Right atrium auricular region (tissue), 2 donors: Measurements from ENCODE around the gene ITPR2. TPM values are rescaled to one million over a fixed set of nuclear protein-coding genes. Genes with fewer than 3 reads are reported as not detected.
A peak's percentile ranks its signal among the peaks of the same experiment; 100 is the strongest.

ENCODE experiments used
- DNase-seq: peaks from one replicate; pipeline ENCODE4 v3.0.0-alpha.2; 2019; ENCODE audit warnings: low spot score
- H3K27ac ChIP-seq, 2 donors: fragments of 200-600 bp; sonication (generic); 1 replicate in 1 of 2; 2 replicates in 1 of 2; pipeline ENCODE4 v1.5.1; 2016 to 2019
- H3K27me3 ChIP-seq, 2 donors: fragments of 200-600 bp; sonication (generic); one replicate each; pipeline versions ENCODE4 v1.5.1 to v1.6.0; 2017 to 2019
- H3K36me3 ChIP-seq: fragments of 200-600 bp; sonication (generic); one replicate; pipeline ENCODE4 v1.5.1; 2016
- H3K4me1 ChIP-seq, 2 donors: fragments of 200-600 bp; sonication (generic); one replicate each; pipeline versions ENCODE4 v1.5.1 to v1.6.0; 2017 to 2019
- H3K4me3 ChIP-seq, 2 donors: fragments of 200-600 bp; sonication (generic); 1 replicate in 1 of 2; 2 replicates in 1 of 2; pipeline ENCODE4 v1.5.1; 2017 to 2019; ENCODE audit warnings: mild to moderate bottlenecking in 1 of 2, moderate library complexity in 1 of 2
- H3K9me3 ChIP-seq, 2 donors: fragments of 200-600 bp; sonication (generic); one replicate each; pipeline ENCODE4 v1.5.1; 2019
- total RNA-seq, 2 donors: library from RNA; depleted of rRNA; stranded (reverse); fragments of >200 nt; gene quantifications; one replicate each; pipeline ENCODE4 v1.1.0, GENCODE V29; 2016
- TF ChIP-seq, protein P1 (sequence below), 2 donors: fragments of 200-600 bp; sonication (generic); IDR thresholded peaks; one replicate each; pipeline ENCODE4 v1.5.1; 2019; ENCODE audit warnings: antibody characterized with exemption in 2 of 2

ITPR2 gene
- total RNA-seq, 2 donors from 2014 or later, result 13.0 to 20.7 TPM

GRCh38 chr12:26557326-26557725, 275.7 kb downstream of the ITPR2 start:
- Histone ChIP-seq H3K9me3 (no peaks in the 10 kb centered on the region), H3K27me3 (no peaks in the 10 kb centered on the region), H3K4me3 (no peak overlapping the region), H3K4me1 (no peaks in the 10 kb centered on the region), H3K36me3 (peaks cover 10% of the 10 kb centered on the region), H3K27ac (no peak overlapping the region)
- DNase-seq, result no peak
- TF ChIP-seq, protein P1, sequence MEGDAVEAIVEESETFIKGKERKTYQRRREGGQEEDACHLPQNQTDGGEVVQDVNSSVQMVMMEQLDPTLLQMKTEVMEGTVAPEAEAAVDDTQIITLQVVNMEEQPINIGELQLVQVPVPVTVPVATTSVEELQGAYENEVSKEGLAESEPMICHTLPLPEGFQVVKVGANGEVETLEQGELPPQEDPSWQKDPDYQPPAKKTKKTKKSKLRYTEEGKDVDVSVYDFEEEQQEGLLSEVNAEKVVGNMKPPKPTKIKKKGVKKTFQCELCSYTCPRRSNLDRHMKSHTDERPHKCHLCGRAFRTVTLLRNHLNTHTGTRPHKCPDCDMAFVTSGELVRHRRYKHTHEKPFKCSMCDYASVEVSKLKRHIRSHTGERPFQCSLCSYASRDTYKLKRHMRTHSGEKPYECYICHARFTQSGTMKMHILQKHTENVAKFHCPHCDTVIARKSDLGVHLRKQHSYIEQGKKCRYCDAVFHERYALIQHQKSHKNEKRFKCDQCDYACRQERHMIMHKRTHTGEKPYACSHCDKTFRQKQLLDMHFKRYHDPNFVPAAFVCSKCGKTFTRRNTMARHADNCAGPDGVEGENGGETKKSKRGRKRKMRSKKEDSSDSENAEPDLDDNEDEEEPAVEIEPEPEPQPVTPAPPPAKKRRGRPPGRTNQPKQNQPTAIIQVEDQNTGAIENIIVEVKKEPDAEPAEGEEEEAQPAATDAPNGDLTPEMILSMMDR (IDR thresholded peaks at IDR 0.05), result no peak

GRCh38 chr12:26556916-26557315, 276.1 kb downstream of the ITPR2 start:
- H3K36me3 ChIP-seq, result peaks cover 10% of the 10 kb centered on the region

DNA sequence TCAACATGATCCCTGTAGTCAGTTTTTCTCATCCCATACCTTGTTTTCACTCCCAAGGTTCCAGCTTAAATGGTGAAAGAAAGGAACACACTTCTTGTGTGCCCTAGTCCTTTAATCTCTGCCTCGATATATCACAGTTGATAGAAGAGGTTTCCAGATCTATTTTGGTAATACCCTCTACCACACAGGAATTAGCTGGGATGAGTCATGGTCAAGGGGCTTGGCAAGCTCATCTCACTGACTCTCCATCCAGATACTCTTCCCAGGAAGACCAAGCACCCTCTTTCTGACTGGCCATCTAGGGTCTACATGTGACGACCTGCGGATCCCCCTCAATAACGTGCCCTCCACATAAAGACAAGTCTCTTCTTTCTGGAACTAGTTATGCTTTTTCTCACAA, 277.9 kb downstream of the ITPR2 start:
- Histone ChIP-seq H3K27me3 (no peaks in the 10 kb centered on the region), H3K9me3 (no peaks in the 10 kb centered on the region), H3K4me1 (peaks cover 0 to 8% of the 10 kb centered on the region in 2 donors), H3K27ac (peak overlapping the region in 1 of 2 donors; percentile 15), H3K4me3 (no peak overlapping the region), H3K36me3 (peaks cover 10% of the 10 kb centered on the region)
- DNase-seq, result no peak
- TF ChIP-seq, protein P1 (IDR thresholded peaks at IDR 0.05), result no peak

More at GRCh38 chr12:26556916-26557315, 276.1 kb downstream of the ITPR2 start:
- DNase-seq, result no peak
- Histone ChIP-seq H3K27ac (no peak overlapping the region), H3K9me3 (no peaks in the 10 kb centered on the region), H3K27me3 (no peaks in the 10 kb centered on the region), H3K4me3 (no peak overlapping the region), H3K4me1 (no peaks in the 10 kb centered on the region)
- TF ChIP-seq, protein P1 (IDR thresholded peaks at IDR 0.05), result no peak

- Histone ChIP-seq H3K27ac (peak overlapping the region in 1 of 2 donors; percentile 15), H3K9me3 (no peaks in the 10 kb centered on the region), H3K4me3 (no peak overlapping the region)
Observed at GRCh38 chr12:26554332-26554731, 278.7 kb downstream of the ITPR2 start.

DNA sequence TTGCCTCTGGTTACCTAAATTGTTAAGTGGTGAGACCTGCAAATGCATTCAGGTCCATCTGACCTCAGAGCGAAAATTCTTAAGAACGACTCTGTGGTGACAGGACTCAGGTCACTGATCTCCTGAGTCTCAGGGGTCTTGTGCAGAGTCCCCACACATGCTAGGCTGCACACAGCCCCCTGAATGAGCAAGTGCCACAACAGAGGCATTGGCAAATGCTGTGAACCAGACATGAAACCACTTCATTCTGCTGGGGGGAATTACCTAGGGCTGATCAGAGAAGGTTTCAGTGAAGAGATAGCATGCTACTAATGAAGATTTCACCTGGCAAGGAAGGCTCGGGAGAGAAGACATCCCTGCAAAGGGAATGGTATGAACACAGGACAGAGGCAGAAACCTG, 281.6 kb downstream of the ITPR2 start:
- Histone ChIP-seq H3K4me3 (no peak overlapping the region), H3K4me1 (peaks cover 0 to 12% of the 10 kb centered on the region in 2 donors), H3K36me3 (peaks cover 10% of the 10 kb centered on the region), H3K27me3 (no peaks in the 10 kb centered on the region), H3K9me3 (no peaks in the 10 kb centered on the region), H3K27ac (no peak overlapping the region)
- TF ChIP-seq, protein P1 (IDR thresholded peaks at IDR 0.05), result no peak
- DNase-seq, result no peak

More at GRCh38 chr12:26554332-26554731, 278.7 kb downstream of the ITPR2 start:
- Histone ChIP-seq H3K4me1 (peaks cover 0 to 8% of the 10 kb centered on the region in 2 donors), H3K36me3 (peaks cover 10% of the 10 kb centered on the region), H3K27me3 (no peaks in the 10 kb centered on the region)
- no peak for DNase-seq
- TF ChIP-seq, protein P1 (IDR thresholded peaks at IDR 0.05), result no peak

DNA sequence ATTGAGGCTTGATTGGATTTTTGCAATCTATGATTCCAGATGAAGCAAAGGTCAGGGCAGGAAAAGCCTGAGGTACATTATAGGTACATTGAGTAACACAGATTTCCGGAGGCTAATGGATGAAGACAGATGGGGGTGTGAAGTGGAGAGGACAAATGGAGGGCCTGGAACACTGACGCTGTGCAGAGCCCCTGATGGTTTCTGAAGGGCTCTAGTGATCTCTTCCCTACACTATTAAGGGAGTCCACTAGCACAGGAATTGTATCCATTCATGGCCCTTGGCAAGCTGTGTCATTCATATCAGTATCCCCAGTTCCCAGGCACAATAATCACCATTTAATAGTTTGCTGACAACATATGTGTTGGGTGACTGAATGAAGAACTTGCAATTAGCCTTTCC, 284.8 kb downstream of the ITPR2 start:
- no peaks in the 10 kb centered on the region for H3K36me3 ChIP-seq
- TF ChIP-seq, protein P1 (IDR thresholded peaks at IDR 0.05), result no peak

More for the DNA sequence above, 284.8 kb downstream of the ITPR2 start:
- H3K27ac ChIP-seq, result no peak overlapping the region
- H3K9me3 ChIP-seq, result no peaks in the 10 kb centered on the region
- H3K27me3 ChIP-seq, result no peaks in the 10 kb centered on the region
- peaks cover 0 to 12% of the 10 kb centered on the region in 2 donors for H3K4me1 ChIP-seq
- no peak overlapping the region for H3K4me3 ChIP-seq
- DNase-seq, result no peak
